Fibroblast of skin of right biceps (primary cell): ENCODE measurements around the gene PIP5K1C.
"Not testable (repeated sequence)": the region's sequence is repeated elsewhere in the genome, so short reads cannot be mapped to it uniquely, and the experiment has no call there.

Experiments used
- DNase-seq: peaks from one replicate; pipeline ENCODE4 v3.0.0-alpha.2; 2013

PIP5K1C gene

DNA sequence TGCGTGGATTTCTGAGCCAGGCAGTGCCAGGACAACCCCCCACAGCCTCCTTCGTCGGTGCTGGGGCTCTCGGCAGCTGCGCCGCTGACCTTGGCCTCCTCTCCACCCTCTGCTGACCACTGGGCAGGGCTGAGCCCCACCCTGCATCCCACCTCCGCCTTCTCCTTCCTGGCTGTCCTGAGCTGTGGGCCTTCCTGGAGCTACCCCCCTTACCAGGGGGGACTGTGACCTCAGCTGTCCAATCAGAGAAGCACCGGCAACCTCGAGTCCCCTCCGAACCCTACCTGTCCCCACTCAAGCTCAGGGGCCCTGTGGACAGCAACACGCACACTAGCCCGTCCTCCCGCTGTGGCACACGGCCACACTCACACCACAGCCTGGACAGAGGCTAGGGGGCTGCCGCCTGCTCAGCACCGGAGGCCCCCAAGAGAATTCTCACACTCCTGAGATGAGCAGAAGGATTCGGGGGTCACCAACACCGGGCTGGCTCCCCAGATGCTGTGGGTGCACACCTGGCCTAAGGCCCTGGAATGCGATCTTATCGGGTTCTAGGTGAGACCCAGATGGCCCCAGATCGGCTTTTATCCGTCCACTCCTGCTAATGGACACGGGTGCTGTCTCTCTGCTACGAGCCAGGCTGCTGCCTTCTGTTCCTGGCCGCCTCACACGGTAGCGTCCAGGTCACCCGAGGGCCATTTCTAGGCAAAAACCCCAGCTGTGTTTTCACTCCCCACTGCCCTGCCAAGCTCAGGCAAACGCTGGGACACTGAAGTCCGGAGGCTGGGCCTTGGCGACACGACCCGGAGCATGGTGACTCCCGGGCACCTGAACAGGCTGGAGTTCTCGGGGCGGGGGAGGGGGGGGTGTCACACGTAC, 41.2 kb downstream of the PIP5K1C start:
- no peak for DNase-seq

GRCh38 chr19:3658004-3658869, 42.0 kb downstream of the PIP5K1C start:
- DNase-seq: no peak

GRCh38 chr19:3657395-3657769, 42.9 kb downstream of the PIP5K1C start:
- DNase-seq: no peak

GRCh38 chr19:3656747-3657394, 43.4 kb downstream of the PIP5K1C start:
- DNase-seq: no peak

DNA sequence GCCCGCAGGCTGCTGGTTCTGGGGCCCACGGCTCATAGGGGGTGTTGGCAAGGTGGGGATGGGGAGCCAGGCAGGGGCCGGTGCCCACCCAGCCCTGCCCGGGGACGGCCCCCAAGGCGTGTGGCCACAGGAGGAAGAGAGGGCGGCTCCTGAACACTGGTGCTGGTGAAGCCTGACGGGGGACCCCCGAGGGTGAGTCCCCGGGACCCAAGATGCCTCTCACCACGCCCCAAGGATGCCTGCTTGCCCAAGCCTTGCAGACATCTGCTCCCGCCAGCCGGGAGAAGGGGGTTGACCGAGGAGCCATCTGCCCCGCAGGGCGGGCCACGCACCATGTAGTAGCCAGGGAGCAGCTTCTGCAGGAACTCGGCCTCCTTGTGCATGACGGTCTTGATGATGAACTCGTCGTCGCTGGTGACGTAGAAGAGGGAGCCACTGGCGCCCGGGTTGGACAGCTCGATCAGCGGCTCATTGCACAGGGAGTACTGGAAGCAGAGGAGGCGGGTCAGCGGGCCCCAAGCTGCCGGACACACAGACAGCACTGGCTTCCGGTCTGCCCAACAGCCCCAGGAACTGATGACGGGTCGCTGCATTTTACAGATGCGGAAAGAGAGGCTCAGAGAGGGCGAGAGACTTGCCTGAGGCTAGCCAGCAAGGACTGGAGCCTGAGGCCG, 44.1 kb downstream of the PIP5K1C start:
- DNase-seq: peak; percentile 42

- DNase-seq: peak; percentile 96
Observed at GRCh38 chr19:3655402-3656072, 44.7 kb downstream of the PIP5K1C start.

DNA sequence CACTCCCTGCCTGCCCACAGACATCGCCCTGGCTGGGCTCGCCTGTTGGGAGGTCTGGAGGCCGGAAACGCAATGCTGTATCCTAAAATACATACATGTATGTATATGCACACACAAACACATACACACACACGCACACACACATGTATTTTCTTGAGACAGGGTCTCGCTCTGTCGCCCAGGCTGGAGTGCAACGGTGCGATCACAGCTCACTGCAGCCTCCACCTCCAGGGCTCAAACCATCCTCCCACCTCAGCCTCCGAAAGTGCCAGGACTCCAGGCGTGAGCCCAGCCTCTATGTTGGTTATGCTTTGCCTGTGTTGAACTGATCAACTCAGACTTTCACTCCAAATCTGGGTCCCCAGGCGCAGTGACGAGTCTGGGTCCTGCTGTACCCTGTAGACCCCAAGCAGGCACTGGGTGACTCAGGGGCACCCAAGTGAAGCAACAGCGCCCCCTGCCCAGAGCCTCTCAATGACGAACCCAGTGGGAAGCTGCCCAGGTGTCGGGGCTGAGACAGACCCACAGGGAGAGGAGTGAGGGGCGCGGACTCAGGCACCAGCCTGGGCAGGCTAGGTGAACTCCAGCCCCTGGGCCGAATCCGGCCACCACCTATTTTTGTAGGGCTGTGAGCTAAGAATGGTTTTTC, 46.3 kb downstream of the PIP5K1C start:
- DNase-seq: no peak

DNA sequence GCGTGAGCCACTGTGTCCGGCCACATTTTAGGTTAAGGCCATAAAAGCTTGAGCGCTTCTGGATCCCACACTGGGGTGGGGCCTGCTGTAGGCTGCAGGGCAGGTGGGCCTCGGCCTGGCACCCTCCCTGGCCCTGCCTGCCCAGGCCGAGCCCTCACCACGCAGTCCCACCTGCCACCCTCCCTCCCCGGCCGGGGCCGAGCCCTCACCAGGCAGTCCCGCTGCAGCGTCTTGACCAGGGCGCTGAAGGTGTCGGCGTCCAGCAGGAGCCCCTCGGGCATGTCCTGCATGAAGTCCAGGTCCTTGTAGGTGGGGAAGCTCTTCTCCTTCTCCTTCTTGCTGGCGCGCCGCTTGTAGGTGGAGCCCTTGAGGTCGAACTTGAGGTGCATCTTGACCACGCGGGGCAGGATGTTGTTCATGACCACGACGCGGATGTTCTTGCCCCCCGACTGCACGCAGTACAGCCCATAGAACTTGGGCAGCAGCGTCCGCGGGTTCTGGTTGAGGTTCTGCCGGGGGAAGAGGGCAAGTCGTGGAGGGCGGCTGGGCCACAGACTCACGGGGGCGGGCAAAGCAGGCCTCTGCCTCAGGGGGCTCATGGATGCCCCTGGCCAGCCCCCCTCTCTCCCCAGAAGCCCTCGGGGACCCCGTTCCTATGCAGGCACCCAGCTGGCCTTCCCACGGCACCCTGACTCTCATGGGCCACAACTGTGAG, 47.0 kb downstream of the PIP5K1C start:
- no peak for DNase-seq

- no peak for DNase-seq
Observed at GRCh38 chr19:3652422-3652821, 47.8 kb downstream of the PIP5K1C start.

DNA sequence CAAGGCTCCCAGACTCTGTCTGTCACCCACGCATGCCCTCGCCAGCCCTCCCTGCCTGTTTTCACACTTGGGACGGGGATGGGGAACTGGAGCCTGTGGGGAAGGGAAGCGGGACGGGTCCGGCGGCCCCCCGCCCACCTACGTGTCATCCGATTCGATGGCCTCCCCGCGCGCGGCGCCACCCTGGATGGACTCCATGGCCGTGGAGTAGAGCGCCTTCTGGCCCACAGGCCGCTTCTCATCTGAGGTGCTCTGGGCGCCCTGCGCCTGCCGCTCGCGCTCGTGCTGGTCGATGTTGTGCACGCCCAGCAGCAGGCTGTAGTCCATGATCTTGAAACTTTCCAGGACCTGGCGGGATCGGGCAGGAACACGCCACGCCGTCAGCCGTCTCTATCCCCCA, 48.6 kb downstream of the PIP5K1C start:
- no peak for DNase-seq

DNA sequence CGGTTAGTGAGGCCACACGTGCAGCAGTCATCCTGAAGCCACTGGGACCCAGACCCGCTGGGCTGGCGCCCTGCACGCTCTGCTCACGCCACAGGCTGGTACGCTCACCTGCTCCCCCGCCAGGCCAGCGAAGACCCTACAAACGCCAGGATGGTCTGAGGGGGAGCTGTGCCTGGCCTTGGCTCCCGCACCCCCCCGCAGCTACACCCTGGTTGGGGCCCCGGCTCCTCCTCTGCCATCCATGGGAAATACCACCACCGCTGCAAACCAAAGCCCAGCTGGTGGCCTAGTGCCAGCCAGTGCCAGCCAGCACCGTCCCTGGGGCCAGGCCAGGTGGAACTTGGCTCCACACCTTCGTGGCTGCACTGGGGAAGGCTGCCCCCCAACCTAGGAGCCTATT, 50.4 kb downstream of the PIP5K1C start:
- no peak for DNase-seq

DNA sequence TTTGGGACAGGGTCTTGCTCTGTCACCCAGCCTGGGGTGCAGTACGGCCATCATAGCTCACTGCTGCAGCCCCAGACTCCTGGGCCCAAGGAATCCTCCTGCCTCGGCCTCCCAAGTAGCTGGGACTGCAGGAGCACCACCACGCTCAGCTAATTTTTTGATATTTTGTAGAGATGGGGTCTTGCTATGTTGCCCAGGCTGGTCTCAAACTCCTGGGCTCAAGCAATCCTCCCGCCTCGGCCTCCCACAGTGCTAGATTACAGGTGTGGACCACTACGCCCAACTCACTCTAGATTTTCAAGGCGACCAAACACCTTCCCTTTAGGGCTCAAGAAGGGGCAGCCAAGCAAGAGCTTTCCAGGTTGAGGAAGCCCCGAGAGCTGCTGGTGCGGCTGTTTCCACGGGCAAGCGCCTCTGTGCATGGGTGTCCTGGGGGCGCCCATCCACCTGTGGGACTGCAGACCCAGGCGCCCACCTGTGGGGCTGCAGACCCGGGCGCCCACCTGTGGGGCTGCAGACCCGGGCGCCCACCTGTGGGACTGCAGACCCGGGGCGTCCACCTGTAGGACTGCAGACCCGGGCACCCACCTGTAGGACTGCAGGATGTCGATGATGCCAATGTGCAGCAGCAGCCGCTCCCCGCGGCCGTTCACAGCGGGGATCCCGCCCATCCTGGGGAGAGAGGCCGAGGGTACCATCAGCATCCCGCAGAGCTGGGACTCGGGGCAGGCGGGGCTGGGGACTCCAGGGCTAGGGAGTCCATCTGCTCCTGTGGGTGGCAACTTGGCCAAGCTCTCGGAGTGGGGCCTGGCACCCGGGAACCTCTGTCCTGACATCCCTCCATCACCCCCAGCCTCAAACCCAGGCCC, 52.0 kb downstream of the PIP5K1C start:
- DNase-seq: no peak

DNA sequence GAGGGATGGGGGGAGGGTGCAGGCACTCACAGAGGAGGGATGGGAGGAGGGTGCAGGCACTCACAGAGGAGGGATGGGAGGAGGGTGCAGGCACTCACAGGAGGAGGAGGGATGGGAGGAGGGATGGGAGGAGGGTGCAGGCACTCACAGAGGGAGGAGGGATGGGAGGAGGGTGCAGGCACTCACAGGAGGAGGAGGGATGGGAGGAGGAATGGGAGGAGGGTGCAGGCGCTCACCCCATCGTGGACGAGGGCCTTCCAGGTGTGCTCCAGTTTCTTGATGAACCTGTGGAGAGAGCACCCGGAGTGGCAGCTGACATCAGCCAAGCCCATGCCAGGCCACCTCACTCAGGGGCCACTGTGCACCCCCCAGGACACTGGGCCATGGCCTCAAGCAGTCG, 53.2 kb downstream of the PIP5K1C start:
- DNase-seq: not testable (repeated sequence)

DNA sequence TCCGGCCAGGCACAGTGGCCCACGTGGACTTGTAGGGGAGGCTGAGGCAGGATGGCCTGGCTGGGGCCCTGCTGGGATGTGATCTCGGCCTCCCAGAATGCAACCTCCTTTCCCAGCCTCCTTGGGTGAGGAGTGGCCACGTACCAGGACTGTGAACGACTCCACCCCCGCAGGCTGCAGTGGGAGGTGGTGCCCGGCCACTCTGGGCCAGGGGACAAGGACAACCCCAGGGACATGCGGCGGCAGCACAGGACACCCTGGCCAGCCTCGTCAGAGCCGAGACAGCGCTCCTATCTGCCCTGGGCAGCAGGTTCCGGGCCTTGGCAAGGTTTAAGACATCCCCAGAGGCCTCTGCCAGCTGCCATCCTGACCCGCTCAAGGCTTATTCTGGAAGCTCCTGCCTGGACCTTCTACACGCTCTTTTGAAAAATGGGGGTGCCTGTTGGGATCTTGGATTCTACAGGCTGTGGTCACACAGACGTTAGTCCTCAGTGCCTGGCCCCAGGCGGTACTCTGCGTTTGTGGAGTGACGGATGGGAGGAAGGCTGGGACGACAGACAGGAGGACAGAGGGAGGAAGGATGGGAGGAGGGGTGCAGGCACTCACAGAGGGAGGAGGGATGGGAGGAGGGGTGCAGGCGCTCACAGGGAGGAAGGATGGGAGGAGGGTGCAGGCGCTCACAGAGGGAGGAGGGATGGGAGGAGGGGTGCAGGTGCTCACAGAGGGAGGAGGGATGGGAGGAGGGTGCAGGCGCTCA, 53.8 kb downstream of the PIP5K1C start:
- DNase-seq: no peak

- no peak for DNase-seq
Observed at GRCh38 chr19:3645726-3646125, 54.5 kb downstream of the PIP5K1C start.

DNA sequence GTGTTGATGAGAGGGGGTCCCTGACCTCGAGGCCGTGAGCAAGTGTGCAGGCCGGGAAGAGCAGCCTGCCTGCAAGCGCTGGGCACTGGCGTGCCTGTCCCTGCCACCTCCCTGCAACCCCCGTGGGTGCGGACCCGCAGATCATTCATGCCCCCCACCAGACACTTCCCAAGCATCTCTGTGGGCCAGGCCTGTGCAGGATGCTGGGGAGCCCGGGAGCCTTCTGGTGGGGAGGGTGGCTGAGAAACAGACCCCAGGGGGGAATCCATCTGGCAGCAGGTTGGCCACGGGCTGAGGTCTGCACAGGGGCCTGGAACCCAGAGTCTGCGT, 55.2 kb downstream of the PIP5K1C start:
- DNase-seq: no peak

DNA sequence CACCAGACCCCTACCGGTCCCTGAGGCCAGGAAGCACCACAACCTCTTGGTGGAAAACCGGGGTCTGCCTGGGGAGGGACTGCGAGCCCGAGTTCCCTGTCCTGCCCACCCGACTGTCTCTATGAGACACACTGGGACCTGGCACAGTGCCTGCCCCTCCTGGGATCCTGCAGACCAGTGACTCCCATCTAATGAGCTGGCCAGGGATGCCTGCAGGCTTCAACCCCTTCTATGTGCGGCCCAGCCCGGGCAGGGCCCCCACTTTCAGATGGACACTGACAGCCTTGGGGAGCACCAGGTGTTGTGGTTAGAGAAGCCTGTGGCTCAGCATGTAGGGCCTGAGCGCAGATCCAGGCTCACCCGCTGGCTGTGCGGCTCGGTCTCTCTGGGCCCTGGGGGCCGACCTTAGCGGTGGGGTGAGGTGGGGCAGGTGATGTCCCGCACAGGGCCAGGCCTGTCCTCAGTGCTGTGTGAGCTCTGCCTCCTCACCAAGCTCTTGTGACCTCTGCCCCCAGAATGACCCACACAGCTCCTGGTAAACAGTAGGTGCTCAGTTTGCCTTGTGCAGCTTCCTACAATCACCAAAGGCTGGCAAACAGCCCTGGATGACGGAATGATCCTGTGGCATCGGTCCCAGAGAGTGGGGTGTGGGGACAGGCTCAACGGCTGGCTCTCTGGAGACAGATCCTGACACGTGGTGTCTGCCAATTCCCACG, 55.8 kb downstream of the PIP5K1C start:
- DNase-seq: no peak

DNA sequence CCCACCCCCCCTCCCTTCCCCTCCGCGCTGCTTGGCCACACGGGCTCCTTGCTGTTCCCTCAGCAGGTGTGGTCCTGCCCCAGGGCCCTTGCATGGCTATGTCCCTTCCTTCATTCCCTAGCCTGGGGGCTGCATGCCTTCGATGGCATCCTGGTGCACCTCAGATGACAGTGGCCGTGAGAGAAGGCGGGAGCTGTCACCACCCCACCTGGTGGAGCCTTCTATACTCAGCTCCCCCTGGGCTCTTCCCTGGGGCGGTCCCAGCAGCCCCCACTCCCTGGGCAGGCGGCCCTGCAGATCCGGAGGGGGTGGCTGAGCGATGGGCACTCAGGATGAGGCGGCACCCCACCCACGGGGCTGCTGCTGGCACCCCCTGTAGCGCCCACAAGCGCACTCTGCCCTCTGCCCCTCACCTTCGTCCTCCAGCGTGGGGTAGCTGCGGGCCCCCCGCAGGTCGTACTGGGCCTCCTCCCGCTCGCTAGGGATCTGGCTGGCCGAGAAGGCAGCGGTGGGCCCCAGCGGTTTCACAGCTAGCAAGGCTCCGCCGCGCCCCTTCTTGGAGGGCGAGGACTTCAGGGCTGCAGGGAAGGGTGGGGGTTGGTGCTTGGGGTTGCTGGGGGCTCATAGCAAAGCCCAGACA, 56.5 kb downstream of the PIP5K1C start:
- DNase-seq: no peak
